ENCODE data around the gene RELB.

- TF ChIP-seq, protein P1, sequence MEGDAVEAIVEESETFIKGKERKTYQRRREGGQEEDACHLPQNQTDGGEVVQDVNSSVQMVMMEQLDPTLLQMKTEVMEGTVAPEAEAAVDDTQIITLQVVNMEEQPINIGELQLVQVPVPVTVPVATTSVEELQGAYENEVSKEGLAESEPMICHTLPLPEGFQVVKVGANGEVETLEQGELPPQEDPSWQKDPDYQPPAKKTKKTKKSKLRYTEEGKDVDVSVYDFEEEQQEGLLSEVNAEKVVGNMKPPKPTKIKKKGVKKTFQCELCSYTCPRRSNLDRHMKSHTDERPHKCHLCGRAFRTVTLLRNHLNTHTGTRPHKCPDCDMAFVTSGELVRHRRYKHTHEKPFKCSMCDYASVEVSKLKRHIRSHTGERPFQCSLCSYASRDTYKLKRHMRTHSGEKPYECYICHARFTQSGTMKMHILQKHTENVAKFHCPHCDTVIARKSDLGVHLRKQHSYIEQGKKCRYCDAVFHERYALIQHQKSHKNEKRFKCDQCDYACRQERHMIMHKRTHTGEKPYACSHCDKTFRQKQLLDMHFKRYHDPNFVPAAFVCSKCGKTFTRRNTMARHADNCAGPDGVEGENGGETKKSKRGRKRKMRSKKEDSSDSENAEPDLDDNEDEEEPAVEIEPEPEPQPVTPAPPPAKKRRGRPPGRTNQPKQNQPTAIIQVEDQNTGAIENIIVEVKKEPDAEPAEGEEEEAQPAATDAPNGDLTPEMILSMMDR (IDR thresholded peaks at IDR 0.05), result no peak
- no peak for TF ChIP-seq EP300 (IDR thresholded peaks at IDR 0.05)
These were observed 10.3 kb upstream of the RELB start for GRCh38 chr19:44990966-44991365.

Measured in suprapubic skin (tissue), 3 donors.